GM06990 (cell line): ENCODE data around the gene GRIK4.

Experiments
- DNase-seq: peaks from one replicate; pipeline ENCODE4 v3.0.0-alpha.2; 2011; ENCODE audit not compliant: insufficient read length; ENCODE audit errors: extremely low read depth
- H3K27me3 ChIP-seq: replicated peaks from 2 replicates; pipeline ENCODE4 v1.6.0; 2011; ENCODE audit warnings: low read length; ENCODE audit not compliant: control insufficient read depth, insufficient read depth
- H3K36me3 ChIP-seq: 2 replicates; pipeline ENCODE4 v1.5.1; 2011; ENCODE audit warnings: low read length; ENCODE audit not compliant: control insufficient read depth, insufficient read depth
- H3K4me3 ChIP-seq: replicated peaks from 2 replicates; pipeline ENCODE4 v1.5.1; 2011; ENCODE audit warnings: low read depth, mild to moderate bottlenecking, control low read depth, low read length
- CTCF ChIP-seq: IDR thresholded peaks from 2 replicates; pipeline ENCODE4 v1.5.1; 2011; ENCODE audit warnings: low read length, control low read depth, mild to moderate bottlenecking, inconsistent platforms; ENCODE audit not compliant: insufficient read depth, poor library complexity, severe bottlenecking

The GRIK4 gene

GRCh38 chr11:120988603-120989002 lies 477.1 kb downstream of the GRIK4 start:
- Histone ChIP-seq H3K4me3 (no peak overlapping the region), H3K27me3 (peaks cover 3% of the 10 kb centered on the region), H3K36me3 (no peaks in the 10 kb centered on the region)
- no peak for DNase-seq
- no peak for TF ChIP-seq CTCF

DNA sequence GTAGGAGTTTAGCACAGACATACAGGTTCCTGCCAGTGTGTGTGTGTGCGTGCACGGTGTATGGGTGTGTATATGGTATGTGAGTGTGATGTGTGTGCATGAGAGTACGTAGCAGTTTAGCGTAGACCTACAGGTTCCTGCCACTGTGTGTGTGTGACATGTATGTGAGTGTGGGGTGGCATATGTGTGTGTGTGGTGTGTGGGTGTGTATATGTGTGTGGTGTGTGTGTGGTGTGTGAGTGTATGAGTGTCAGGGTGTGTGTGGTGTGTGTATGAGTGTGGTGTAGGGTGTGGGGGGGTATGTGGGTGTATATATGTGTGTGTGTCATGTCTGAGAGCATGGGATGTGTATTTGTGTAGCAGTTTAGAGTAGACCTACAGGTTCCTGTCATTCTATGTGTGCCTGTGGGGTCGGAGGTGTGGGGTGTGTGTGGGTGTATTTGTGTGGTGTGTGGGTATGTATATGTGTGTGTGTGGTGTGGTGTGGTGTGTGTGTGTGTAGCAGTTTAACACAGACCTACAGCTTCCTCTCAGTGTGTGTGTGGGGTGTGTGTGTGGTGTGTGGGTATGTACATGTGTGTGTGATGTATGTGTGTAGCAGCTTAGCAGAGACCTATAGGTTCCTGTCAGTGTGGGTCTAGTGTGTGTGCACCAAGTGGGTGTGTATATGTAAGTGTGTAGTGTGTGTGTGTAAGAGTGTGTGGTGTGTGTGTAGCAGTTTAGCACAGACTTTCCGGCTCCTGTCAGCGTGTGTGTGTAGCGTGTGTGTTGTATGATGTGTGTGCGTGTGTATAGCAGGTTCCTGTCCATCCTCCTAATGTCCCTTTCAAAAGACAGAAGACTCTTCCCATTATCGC lies 480.5 kb downstream of the GRIK4 start:
- no peak for DNase-seq
- Histone ChIP-seq H3K4me3 (no peak overlapping the region), H3K36me3 (no peaks in the 10 kb centered on the region), H3K27me3 (peaks cover 1% of the 10 kb centered on the region; the same call in 1 of the 2 replicates)
- no peak for TF ChIP-seq CTCF

DNA sequence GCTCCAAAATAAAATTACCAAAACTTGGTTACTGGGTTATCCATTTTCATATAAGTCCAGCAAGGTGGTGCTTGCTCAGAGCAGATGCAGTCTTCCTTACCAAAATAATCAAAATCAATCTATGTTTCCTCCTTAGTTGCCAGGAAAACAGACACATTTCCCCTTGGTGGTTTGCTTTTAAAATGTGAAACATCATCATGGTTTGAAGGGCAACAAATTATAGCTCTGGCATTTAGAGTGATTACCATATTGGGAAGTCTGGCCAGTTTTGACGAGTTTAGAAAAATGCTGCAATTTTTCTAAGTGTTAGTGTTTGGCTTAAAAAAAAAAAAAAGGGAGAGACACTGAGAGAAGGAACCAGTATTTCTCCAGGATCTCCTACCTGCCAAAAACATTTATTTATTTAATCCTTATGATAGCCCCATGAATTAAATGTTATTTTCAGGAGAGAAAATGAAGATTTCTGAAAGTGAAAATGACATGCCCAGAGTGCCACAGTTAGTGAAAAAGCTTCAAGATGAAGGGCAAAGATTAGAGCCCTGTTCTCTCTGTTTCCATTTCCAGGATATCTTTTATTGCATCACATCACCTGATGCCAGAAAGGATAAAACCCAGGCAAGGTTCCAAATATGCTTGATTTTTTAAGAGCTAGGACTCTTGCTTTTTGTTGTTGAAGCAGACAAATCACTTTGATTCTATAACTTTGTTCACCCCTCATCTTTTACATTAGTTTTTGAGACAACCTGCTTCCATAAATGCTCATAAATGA lies 482.7 kb downstream of the GRIK4 start:
- DNase-seq, result no peak
- no peak for TF ChIP-seq CTCF
- Histone ChIP-seq H3K27me3 (0 out of 2 replicates have a peak, but pooled peaks cover 1% of the 10 kb centered on the region), H3K4me3 (no peak overlapping the region), H3K36me3 (no peaks in the 10 kb centered on the region)

DNA sequence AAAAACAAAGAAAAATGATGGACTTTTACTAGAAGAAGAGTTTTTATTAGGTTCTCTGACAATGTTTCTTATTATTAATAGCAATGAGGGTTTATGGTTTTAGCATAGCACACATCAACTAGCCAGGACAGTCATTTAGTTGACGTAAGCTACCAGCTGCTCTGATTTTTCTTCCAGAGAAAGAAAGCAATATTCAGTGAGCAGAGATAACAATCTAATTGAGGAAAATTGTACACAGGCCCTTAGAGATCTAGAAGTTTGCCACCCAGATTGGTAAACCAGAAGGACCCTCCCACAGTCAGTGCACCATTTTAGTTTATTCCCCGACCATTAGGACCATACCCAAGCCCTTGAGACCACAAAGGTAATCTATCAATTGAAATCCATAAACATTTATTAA lies 483.6 kb downstream of the GRIK4 start:
- H3K27me3 ChIP-seq, result peaks cover 1% of the 10 kb centered on the region; the same call in 1 of the 2 replicates
- H3K4me3 ChIP-seq, result no peak overlapping the region
- TF ChIP-seq CTCF, result no peak
- no peak for DNase-seq
- no peaks in the 10 kb centered on the region for H3K36me3 ChIP-seq

GRCh38 chr11:120996973-120997372 lies 485.4 kb downstream of the GRIK4 start:
- no peak for DNase-seq
- no peaks in the 10 kb centered on the region for H3K36me3 ChIP-seq
- TF ChIP-seq CTCF, result no peak
- peaks cover 1% of the 10 kb centered on the region; the same call in 1 of the 2 replicates for H3K27me3 ChIP-seq
- H3K4me3 ChIP-seq, result no peak overlapping the region
